Activated CD4-positive, alpha-beta T cell treated with anti-CD3 and anti-CD28 coated beads, Interleukin-2, amount 50 U/mL, for 16 hours (primary cell): Measurements from ENCODE around the gene CCDC107.

Source experiments
- DNase-seq: peaks from one replicate; pipeline ENCODE4 v3.0.0-alpha.2; 2020

CCDC107 gene

DNA sequence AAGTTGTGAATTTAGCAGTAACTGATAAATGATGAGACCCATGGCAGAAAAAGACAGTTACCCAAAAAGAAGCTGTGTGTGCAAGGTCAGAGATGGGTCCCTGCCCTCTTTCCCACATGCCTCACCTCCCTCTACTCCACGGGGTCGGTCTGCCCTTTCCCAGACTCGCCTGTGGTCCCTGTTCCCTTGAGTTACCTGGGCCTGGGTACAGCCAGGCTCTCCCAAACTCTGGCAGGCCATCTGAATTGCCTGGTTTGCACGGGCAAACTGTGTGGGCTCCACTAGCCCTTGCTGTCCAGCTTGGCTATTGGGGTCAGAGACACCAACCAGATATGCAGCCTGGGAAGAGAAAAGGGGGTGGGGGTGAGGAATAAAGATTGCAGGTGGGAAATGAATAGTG lies 50.1 kb downstream of the CCDC107 start:
- DNase-seq, result no peak

DNA sequence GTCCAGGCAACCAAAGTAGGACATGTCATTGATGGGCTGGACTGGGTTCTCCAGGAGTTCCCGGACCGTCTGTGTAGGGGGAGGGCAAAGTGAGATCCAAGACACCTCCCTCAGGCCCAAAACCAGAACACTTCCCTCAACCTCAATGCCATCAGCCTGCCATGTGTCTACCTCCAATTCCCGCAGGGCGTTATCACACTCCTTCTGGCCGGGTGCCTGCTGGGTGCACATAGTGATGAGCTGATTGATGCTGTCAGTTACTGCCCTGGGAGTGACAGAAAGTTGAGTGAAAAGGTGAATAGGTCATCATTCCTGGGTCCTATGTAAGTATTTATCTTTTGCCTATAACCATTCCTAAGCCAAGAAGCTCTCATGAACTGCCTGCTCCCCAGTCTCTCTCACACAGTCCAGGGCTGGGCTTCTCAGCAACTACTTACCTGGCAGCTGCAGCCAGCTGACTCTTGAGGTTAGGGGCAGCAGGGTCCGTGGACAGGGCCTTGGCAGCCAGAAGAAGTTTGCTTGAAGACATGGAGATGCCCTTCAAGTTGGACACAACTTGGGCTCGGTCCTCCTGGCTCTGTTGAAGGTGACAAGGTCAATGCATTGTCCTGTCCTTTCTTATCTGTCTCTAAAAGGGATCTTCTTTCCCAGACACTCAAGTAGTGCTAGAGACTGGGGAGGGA lies 52.9 kb downstream of the CCDC107 start:
- DNase-seq, result no peak
